OCI-LY3 (cell line): ENCODE measurements around the gene ANKS1B.

Experiments
- CTCF ChIP-seq: fragments of 200-600, 300-600 bp; sonication (generic); IDR thresholded peaks from 2 replicates; pipeline ENCODE4 v1.5.1; 2014; ENCODE audit warnings: antibody characterized with exemption, low read length, low read depth
- EZH2phosphoT487 ChIP-seq: fragments of 200-600 bp; shearing (Covaris generic); IDR thresholded peaks from 2 replicates; pipeline ENCODE4 v1.6.1; 2018; ENCODE audit warnings: antibody characterized with exemption, mixed run types, low read depth

- no peak for TF ChIP-seq CTCF
- TF ChIP-seq EZH2phosphoT487, result no peak
These were observed 612.3 kb downstream of the ANKS1B start for GRCh38 chr12:99372257-99372920.
